HEK293T (cell line): Measurements from ENCODE around the gene PSME1.

ENCODE experiments used
- ARNT ChIP-seq: fragments of 450-650 bp; IDR thresholded peaks from 2 replicates; pipeline ENCODE4 v1.6.1; 2017; ENCODE audit warnings: mild to moderate bottlenecking
- BHLHE40 ChIP-seq: fragments of 450-650 bp; IDR thresholded peaks from 2 replicates; pipeline ENCODE4 v1.6.1; 2016; ENCODE audit warnings: mild to moderate bottlenecking, moderate library complexity, borderline replicate concordance
- FOXK2 ChIP-seq: fragments of 450-650 bp; IDR thresholded peaks from 2 replicates; pipeline ENCODE4 v1.6.1; 2016; ENCODE audit warnings: mild to moderate bottlenecking
- FOXM1 ChIP-seq: fragments of 450-650 bp; IDR thresholded peaks from 2 replicates; pipeline ENCODE4 v1.6.1; 2017; ENCODE audit warnings: mild to moderate bottlenecking, borderline replicate concordance
- PKNOX1 ChIP-seq: fragments of 450-650 bp; IDR thresholded peaks from 2 replicates; pipeline ENCODE4 v1.6.1; 2016
- TARDBP ChIP-seq: fragments of 450-650 bp; IDR thresholded peaks from 2 replicates; pipeline ENCODE4 v1.6.1; 2016
- ZNF384 ChIP-seq: fragments of 450-650 bp; IDR thresholded peaks from 2 replicates; pipeline ENCODE4 v1.6.1; 2016

GRCh38 chr14:24123424-24124417 is 12.3 kb upstream of the PSME1 start:
- no peak for TF ChIP-seq PKNOX1
- no peak for TF ChIP-seq ZNF384
- no peak for TF ChIP-seq ARNT
- TF ChIP-seq FOXM1 = no peak
- TF ChIP-seq TARDBP = no peak
- no peak for TF ChIP-seq FOXK2
- no peak for TF ChIP-seq BHLHE40
